H1 (cell line): ENCODE data around the gene GNB1L. TPM values are rescaled to one million over a fixed set of nuclear protein-coding genes. Genes with fewer than 3 reads are reported as not detected.

ENCODE experiments used
- CBX5 ChIP-seq: fragments of 300-800, 300-1000 bp; sonication (generic); IDR thresholded peaks from 2 replicates; pipeline ENCODE4 v1.7.1; 2016; ENCODE audit warnings: antibody characterized with exemption, low read length, low read depth
- FOSL1 ChIP-seq: IDR thresholded peaks from 2 replicates; pipeline ENCODE4 v1.6.1; 2011; ENCODE audit warnings: mild to moderate bottlenecking, low read depth, low read length, moderate library complexity; ENCODE audit not compliant: insufficient read depth
- GABPA ChIP-seq: IDR thresholded peaks from 2 replicates; pipeline ENCODE4 v1.6.1; 2011; ENCODE audit warnings: mild to moderate bottlenecking, low read length, moderate library complexity, borderline replicate concordance; ENCODE audit not compliant: insufficient read depth
- POLR2A ChIP-seq, 2 experiments: IDR thresholded peaks; 1 replicate in 1 of 2; 2 replicates in 1 of 2; pipeline ENCODE4 v1.6.1; 2011; ENCODE audit warnings: low read depth in 2 of 2, low read length in 2 of 2, mild to moderate bottlenecking in 2 of 2; ENCODE audit errors: control extremely low read depth in 1 of 2
- SUZ12 ChIP-seq: fragments of 200-600 bp; sonication (generic); IDR thresholded peaks from 2 replicates; pipeline ENCODE4 v1.6.1; 2012; ENCODE audit warnings: mild to moderate bottlenecking, inconsistent platforms, low read length, moderate library complexity, mixed read lengths
- TEAD4 ChIP-seq: IDR thresholded peaks from 2 replicates; pipeline ENCODE4 v1.6.1; 2012; ENCODE audit warnings: low read depth, low read length, inconsistent platforms, mixed read lengths
- polyA plus RNA-seq, 7 experiments: library from polyadenylated mRNA; depleted of rRNA in 3 of 7; stranded (reverse) in 5 of 7; unstranded in 2 of 7; fragments of >200 nt in 5 of 7; fragments of 200-250 nt in 2 of 7; gene quantifications; 1 replicate in 5 of 7; 2 replicates in 1 of 7; 4 replicates in 1 of 7; pipeline versions ENCODE4 v1.2.1 to v1.2.3, GENCODE V29; 2011 to 2013; ENCODE audit warnings: missing spikeins in 2 of 7, mixed read lengths in 2 of 7
- total RNA-seq: library from RNA; stranded (reverse); fragmentation: NEBNext Ultra II Directional; extraction: Animal tissue kit (Norgen Biotek cat#: 25700); gene quantifications from 2 replicates; pipeline ENCODE4 v1.2.1, GENCODE V29; 2021
- TF ChIP-seq, protein P1 (sequence below): IDR thresholded peaks from 2 replicates; pipeline ENCODE4 v1.6.1; 2012; ENCODE audit warnings: inconsistent platforms

Gene GNB1L
- total and polyA plus RNA-seq, 2 of the 8 experiments (the other 6 are each of a cell fraction or from before 2014, with no cell fraction given) = 14.0 to 15.6 TPM

DNA sequence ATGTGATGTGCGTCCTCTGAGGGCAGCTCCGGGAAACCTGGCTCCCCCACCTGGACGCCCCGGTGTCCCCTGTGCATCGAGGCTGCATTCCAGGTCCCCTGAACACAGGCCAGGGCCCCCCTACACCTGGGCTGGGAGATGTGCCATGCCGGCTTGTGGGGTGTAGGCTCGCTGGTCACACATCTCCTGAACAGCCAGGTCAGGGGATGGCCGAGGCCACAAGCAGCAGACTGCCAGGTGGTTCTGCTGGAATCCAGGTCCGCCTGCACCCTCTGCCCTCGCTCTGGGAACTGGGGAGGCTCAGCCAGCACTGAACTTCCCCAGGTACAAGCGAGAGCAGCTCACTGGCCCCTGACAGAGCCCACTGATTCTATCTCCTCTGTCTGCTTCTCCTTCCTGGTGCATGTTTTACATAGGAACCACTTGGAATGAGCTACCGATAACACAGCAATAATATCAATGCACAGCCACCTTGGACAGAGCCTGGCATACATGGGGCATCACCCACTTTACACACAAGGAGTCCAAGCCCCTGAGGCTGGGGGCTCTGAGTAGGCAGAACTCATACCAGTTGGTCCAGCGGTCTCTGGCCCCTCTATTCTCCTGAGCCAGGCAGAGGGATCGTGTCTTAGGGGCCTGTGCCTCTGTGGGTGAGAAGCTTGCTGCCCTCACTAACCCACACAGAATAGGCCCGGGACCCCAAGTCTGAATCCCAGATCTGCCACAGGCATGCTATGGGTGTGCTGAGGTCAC, 47.3 kb downstream of the GNB1L start (continued):
- TF ChIP-seq GABPA (no peak), POLR2A (IDR thresholded peaks at IDR 0.05; ENCODE audit: control extremely low read depth in 1 of 2, low read depth in 2 of 2, low read length in 2 of 2) (no peak), CBX5 (no peak), TEAD4 (no peak), SUZ12 (no peak), FOSL1 (no peak)
- TF ChIP-seq, protein P1, sequence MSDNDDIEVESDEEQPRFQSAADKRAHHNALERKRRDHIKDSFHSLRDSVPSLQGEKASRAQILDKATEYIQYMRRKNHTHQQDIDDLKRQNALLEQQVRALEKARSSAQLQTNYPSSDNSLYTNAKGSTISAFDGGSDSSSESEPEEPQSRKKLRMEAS = no peak
